ENCODE data around the gene EVI2B. TPM values are rescaled to one million over a fixed set of nuclear protein-coding genes. Genes with fewer than 3 reads are reported as not detected.

Gene EVI2B
- total RNA-seq, 1 experiment from 2014 or later, result not detected

DNA sequence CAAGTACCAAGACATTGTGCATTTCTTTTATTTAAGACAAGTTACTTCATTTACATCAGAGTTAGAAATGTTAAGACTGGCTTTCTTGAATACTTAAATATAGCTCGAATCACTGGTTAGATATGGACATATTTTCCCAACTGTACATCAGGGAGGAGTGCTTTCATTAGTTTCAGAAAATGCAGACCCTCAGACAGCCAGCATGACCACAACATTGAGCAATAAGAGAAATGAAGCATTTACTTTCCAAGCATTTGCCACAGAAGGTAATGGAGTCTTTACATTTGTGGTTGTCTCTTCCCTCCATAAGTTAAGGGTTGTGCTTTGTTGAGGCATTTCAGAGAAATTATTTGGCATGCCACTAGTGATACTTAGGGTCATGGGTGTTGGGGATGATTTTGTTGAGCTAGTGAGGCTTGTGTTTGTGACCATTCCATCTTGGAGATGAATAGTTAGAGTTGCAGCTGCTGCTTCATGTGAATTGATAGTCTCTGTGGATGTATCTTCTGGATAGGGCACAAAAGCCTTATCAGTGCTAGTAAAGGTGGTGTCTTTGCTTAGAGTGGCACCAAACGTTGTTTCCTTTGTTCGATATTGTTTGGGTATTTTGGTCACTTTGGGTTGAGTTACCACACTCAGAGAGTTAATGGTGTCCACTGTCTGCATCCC is 18.9 kb downstream of the EVI2B start:
- no peak overlapping the region for H3K18ac ChIP-seq (ENCODE audit: insufficient read length, low read depth, low read length)
- no peak overlapping the region for H2BK15ac ChIP-seq (ENCODE audit: low read depth, low read length)
- Mint-ChIP-seq H3K9me3 (no peaks in the 10 kb centered on the region), H3K4me1 (peaks cover 16% of the 10 kb centered on the region in 2 experiments), H3K4me3 (no peak overlapping the region), H3K27ac (no peak overlapping the region; a peak in 1 of 7 replicates), H3K36me3 (ENCODE audit: insufficient read depth in 1 of 3, low read depth in 3 of 3) (peaks cover 0 to 4% (median 0%) of the 10 kb centered on the region in 3 experiments; a peak in 1 of 7 replicates), H3K27me3 (ENCODE audit: low read depth) (no peaks in the 10 kb centered on the region)
- no CpG with 5 or more reads among the region's 3 CpGs for WGBS (ENCODE audit: extremely low coverage, insufficient read length, low lambda C conversion rate)
- H3K79me1 ChIP-seq (ENCODE audit: insufficient read depth, low read depth, low read length, poor library complexity, severe bottlenecking), result no peaks in the 10 kb centered on the region
- H3K4ac ChIP-seq (ENCODE audit: low read depth, low read length), result no peak overlapping the region
- H2AFZ ChIP-seq (ENCODE audit: low read length), result no peak overlapping the region
- no peak for DNase-seq
- no peak overlapping the region for H4K91ac ChIP-seq (ENCODE audit: insufficient read length, low read depth, low read length)
- TF ChIP-seq, protein P1, sequence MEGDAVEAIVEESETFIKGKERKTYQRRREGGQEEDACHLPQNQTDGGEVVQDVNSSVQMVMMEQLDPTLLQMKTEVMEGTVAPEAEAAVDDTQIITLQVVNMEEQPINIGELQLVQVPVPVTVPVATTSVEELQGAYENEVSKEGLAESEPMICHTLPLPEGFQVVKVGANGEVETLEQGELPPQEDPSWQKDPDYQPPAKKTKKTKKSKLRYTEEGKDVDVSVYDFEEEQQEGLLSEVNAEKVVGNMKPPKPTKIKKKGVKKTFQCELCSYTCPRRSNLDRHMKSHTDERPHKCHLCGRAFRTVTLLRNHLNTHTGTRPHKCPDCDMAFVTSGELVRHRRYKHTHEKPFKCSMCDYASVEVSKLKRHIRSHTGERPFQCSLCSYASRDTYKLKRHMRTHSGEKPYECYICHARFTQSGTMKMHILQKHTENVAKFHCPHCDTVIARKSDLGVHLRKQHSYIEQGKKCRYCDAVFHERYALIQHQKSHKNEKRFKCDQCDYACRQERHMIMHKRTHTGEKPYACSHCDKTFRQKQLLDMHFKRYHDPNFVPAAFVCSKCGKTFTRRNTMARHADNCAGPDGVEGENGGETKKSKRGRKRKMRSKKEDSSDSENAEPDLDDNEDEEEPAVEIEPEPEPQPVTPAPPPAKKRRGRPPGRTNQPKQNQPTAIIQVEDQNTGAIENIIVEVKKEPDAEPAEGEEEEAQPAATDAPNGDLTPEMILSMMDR (conservative IDR thresholded peaks at IDR 0.05), result no peak
- no peak overlapping the region for H3K23ac ChIP-seq (ENCODE audit: insufficient read length, low read depth, low read length)
- no peak overlapping the region for H4K8ac ChIP-seq (replicated peaks; ENCODE audit: insufficient read length, low read depth, low read length)
- H3K23me2 ChIP-seq (ENCODE audit: insufficient read length, low read depth, low read length, poor library complexity, severe bottlenecking), result no peaks in the 10 kb centered on the region
- H2BK20ac ChIP-seq (ENCODE audit: low read depth, low read length, poor library complexity, severe bottlenecking), result no peak overlapping the region
- H2BK120ac ChIP-seq (ENCODE audit: low read depth, low read length, poor library complexity, severe bottlenecking), result no peak overlapping the region
- no peak overlapping the region for H3K4me2 ChIP-seq (ENCODE audit: insufficient read depth, insufficient read length, low read length)
- H3K4me1 ChIP-seq (ENCODE audit: insufficient read depth, low read length), result no peaks in the 10 kb centered on the region
- H4K5ac ChIP-seq (ENCODE audit: insufficient read length, low read depth, low read length), result no peak overlapping the region
- no peak overlapping the region for H3K27ac ChIP-seq (ENCODE audit: insufficient read length, low read depth, low read length)
- H3K9ac ChIP-seq (ENCODE audit: extremely low read depth, insufficient read length, low read length), result no peak overlapping the region
- H3K27me3 ChIP-seq (ENCODE audit: insufficient read depth, low read length), result no peaks in the 10 kb centered on the region
- H2BK12ac ChIP-seq (ENCODE audit: insufficient read length, low read depth, low read length), result no peak overlapping the region
- H4K20me1 ChIP-seq (ENCODE audit: control insufficient read depth, insufficient read depth, insufficient read length), result no peaks in the 10 kb centered on the region
- no peaks in the 10 kb centered on the region for H3K9me3 ChIP-seq (ENCODE audit: control insufficient read depth, low read depth, low read length)
- H3T11ph ChIP-seq (ENCODE audit: low read length), result no peak overlapping the region
- no peak overlapping the region for H2BK5ac ChIP-seq (ENCODE audit: insufficient read length, low read length)
- no peaks in the 10 kb centered on the region for H3K79me2 ChIP-seq (ENCODE audit: insufficient read depth, low read length)
- H3K14ac ChIP-seq (ENCODE audit: insufficient read depth, low read length), result no peak overlapping the region
- no peak overlapping the region for H2AK5ac ChIP-seq (ENCODE audit: insufficient read length, low read length)
- no peak overlapping the region for H3K56ac ChIP-seq (ENCODE audit: insufficient read length, low read depth, low read length)
